GM18520 (cell line): ENCODE measurements around the gene PLA2G4F.

Experiments
- ATAC-seq: cut with Tn5 transposase; IDR thresholded peaks from one replicate; pipeline ENCODE4 v1.9.1; 2021; ENCODE audit not compliant: unreplicated experiment

The PLA2G4F gene

GRCh38 chr15:42163947-42164550, 7.6 kb upstream of the PLA2G4F start:
- ATAC-seq: no peak

- no peak for ATAC-seq
Measured at GRCh38 chr15:42163291-42163690, 6.9 kb upstream of the PLA2G4F start.

GRCh38 chr15:42160136-42160535, 3.7 kb upstream of the PLA2G4F start:
- no peak for ATAC-seq

- no peak for ATAC-seq
Measured at GRCh38 chr15:42159381-42160015, 3.1 kb upstream of the PLA2G4F start.

GRCh38 chr15:42158941-42159340, 2.5 kb upstream of the PLA2G4F start:
- ATAC-seq: no peak

GRCh38 chr15:42157981-42158765, 1.7 kb upstream of the PLA2G4F start:
- ATAC-seq: no peak

- ATAC-seq: no peak
Measured at GRCh38 chr15:42157381-42157780, 945 bp upstream of the PLA2G4F start.

- no peak for ATAC-seq
Measured at GRCh38 chr15:42155546-42156242, 742 bp downstream of the PLA2G4F start.

- ATAC-seq: no peak
Measured at GRCh38 chr15:42154956-42155355, 1.5 kb downstream of the PLA2G4F start.

GRCh38 chr15:42154212-42154941, 2.1 kb downstream of the PLA2G4F start:
- ATAC-seq: no peak

GRCh38 chr15:42153874-42154211, 2.6 kb downstream of the PLA2G4F start:
- ATAC-seq: no peak

- ATAC-seq: no peak
Measured at GRCh38 chr15:42152921-42153698, 3.3 kb downstream of the PLA2G4F start.

- no peak for ATAC-seq
Measured at GRCh38 chr15:42152196-42152920, 4.1 kb downstream of the PLA2G4F start.

GRCh38 chr15:42151736-42152135, 4.7 kb downstream of the PLA2G4F start:
- ATAC-seq: no peak

GRCh38 chr15:42151141-42151561, 5.3 kb downstream of the PLA2G4F start:
- no peak for ATAC-seq

- no peak for ATAC-seq
Measured at GRCh38 chr15:42150219-42150970, 6.0 kb downstream of the PLA2G4F start.

- ATAC-seq: no peak
Measured at GRCh38 chr15:42149493-42150218, 6.8 kb downstream of the PLA2G4F start.

GRCh38 chr15:42148808-42149492, 7.5 kb downstream of the PLA2G4F start:
- no peak for ATAC-seq
